HepG2 (cell line): ENCODE results near the gene RPL31. TPM values are rescaled to one million over a fixed set of nuclear protein-coding genes. Genes with fewer than 3 reads are reported as not detected.
A peak's percentile ranks its signal among the peaks of the same experiment; 100 is the strongest.

ENCODE experiments used
- AFF4 ChIP-seq: sonication (generic); formaldehyde crosslinking; IDR thresholded peaks from 2 replicates; pipeline ENCODE4 v1.4.0; 2020; ENCODE audit warnings: missing genetic modification reagents
- CC2D1A ChIP-seq: sonication (generic); formaldehyde crosslinking; IDR thresholded peaks from 2 replicates; pipeline ENCODE4 v1.8.1; 2023; ENCODE audit warnings: mild to moderate bottlenecking, missing genetic modification reagents
- CREB1 ChIP-seq, 2 experiments: fragments of 450-650 bp in 1 of 2; IDR thresholded peaks; 2 replicates each; pipeline ENCODE4 v1.6.1; 2016 to 2017; ENCODE audit warnings: control low read depth in 1 of 2, mild to moderate bottlenecking in 1 of 2, missing compliant biosample characterization in 1 of 2, missing genetic modification characterization in 1 of 2
- FLYWCH1 ChIP-seq: sonication (generic); formaldehyde crosslinking; IDR thresholded peaks from 2 replicates; pipeline ENCODE4 v1.8.1; 2023; ENCODE audit warnings: mild to moderate bottlenecking, missing genetic modification reagents
- GATA4 ChIP-seq: sonication (generic); IDR thresholded peaks from 2 replicates; pipeline ENCODE4 v1.6.1; 2016; ENCODE audit warnings: antibody characterized with exemption, low read depth, borderline replicate concordance
- HNRNPL ChIP-seq: fragments of 200-400 bp; formaldehyde crosslinking; IDR thresholded peaks from 2 replicates; pipeline ENCODE4 v1.6.1; 2017; ENCODE audit warnings: mild to moderate bottlenecking, low read depth, low read length
- KAT8 ChIP-seq: IDR thresholded peaks from 2 replicates; pipeline ENCODE4 v1.6.1; 2016; ENCODE audit warnings: missing genetic modification reagents, missing compliant biosample characterization
- PPARG ChIP-seq: conservative IDR thresholded peaks from 2 replicates; pipeline ENCODE4 v1.6.1; 2016; ENCODE audit warnings: missing biosample characterization, missing genetic modification reagents
- RAD21 ChIP-seq: fragments of 450-650 bp; formaldehyde crosslinking; IDR thresholded peaks from 2 replicates; pipeline ENCODE4 v1.5.0; 2020; ENCODE audit warnings: mild to moderate bottlenecking
- RFXANK ChIP-seq: IDR thresholded peaks from 2 replicates; pipeline ENCODE4 v1.6.1; 2016
- SAP130 ChIP-seq: IDR thresholded peaks from 2 replicates; pipeline ENCODE4 v1.6.1; 2016; ENCODE audit warnings: low read depth
- SNAPC2 ChIP-seq: sonication (generic); formaldehyde crosslinking; IDR thresholded peaks from 2 replicates; pipeline ENCODE4 v1.8.1; 2022; ENCODE audit warnings: mild to moderate bottlenecking, missing genetic modification reagents
- STAT5B ChIP-seq: sonication (generic); formaldehyde crosslinking; IDR thresholded peaks from 2 replicates; pipeline ENCODE4 v1.4.0; 2020; ENCODE audit warnings: missing genetic modification reagents
- SYNCRIP ChIP-seq: fragments of 200-400 bp; formaldehyde crosslinking; IDR thresholded peaks from 2 replicates; pipeline ENCODE4 v1.6.1; 2018; ENCODE audit warnings: mild to moderate bottlenecking, low read depth, low read length; ENCODE audit not compliant: insufficient read depth
- TBL1XR1 ChIP-seq: fragments of 150-350 bp; IDR thresholded peaks from 2 replicates; pipeline ENCODE4 v1.6.1; 2014; ENCODE audit warnings: borderline replicate concordance, low read length; ENCODE audit not compliant: partially characterized antibody
- ZBTB7B ChIP-seq: sonication (generic); formaldehyde crosslinking; IDR thresholded peaks from 2 replicates; pipeline ENCODE4 v1.4.0; 2020; ENCODE audit warnings: missing genetic modification reagents
- ZFP91 ChIP-seq: sonication (generic); formaldehyde crosslinking; IDR thresholded peaks from 2 replicates; pipeline ENCODE4 v1.9.0; 2022; ENCODE audit warnings: missing genetic modification reagents, mild to moderate bottlenecking, borderline replicate concordance
- ZNF12 ChIP-seq: sonication (generic); formaldehyde crosslinking; IDR thresholded peaks from 2 replicates; pipeline ENCODE4 v1.5.0; 2020; ENCODE audit warnings: missing genetic modification reagents
- ZNF121 ChIP-seq: sonication (generic); formaldehyde crosslinking; IDR thresholded peaks from 2 replicates; pipeline ENCODE4 v1.5.0; 2020; ENCODE audit warnings: mild to moderate bottlenecking, missing genetic modification reagents
- ZNF136 ChIP-seq: sonication (generic); formaldehyde crosslinking; IDR thresholded peaks from 2 replicates; pipeline ENCODE4 v1.8.1; 2022; ENCODE audit warnings: low read depth, mild to moderate bottlenecking, moderate library complexity, missing genetic modification reagents
- ZNF446 ChIP-seq: sonication (generic); formaldehyde crosslinking; IDR thresholded peaks from 2 replicates; pipeline ENCODE4 v1.5.0; 2020; ENCODE audit warnings: mild to moderate bottlenecking, missing genetic modification reagents
- ZNF616 ChIP-seq: sonication (generic); formaldehyde crosslinking; IDR thresholded peaks from 2 replicates; pipeline ENCODE4 v1.5.0; 2020; ENCODE audit warnings: low read depth, mild to moderate bottlenecking, missing genetic modification reagents
- ZNF850 ChIP-seq: sonication (generic); formaldehyde crosslinking; conservative IDR thresholded peaks from 2 replicates; pipeline ENCODE4 v1.9.0; 2021; ENCODE audit warnings: mild to moderate bottlenecking, missing genetic modification reagents
- polyA plus RNA-seq, 8 experiments: library from polyadenylated mRNA; depleted of rRNA in 3 of 8; stranded (reverse) in 7 of 8; unstranded in 1 of 8; fragments of >200 nt; fragmentation: Illumina TruSeq in 4 of 8; extraction: Trizol in 4 of 8; gene quantifications; 2 replicates each; pipeline versions ENCODE4 v1.2.1 to v1.2.3, GENCODE V29; 2011 to 2016; ENCODE audit warnings: low read depth in 4 of 8, missing spikeins in 1 of 8, mixed read lengths in 1 of 8; ENCODE audit not compliant: insufficient read depth in 1 of 8
- total RNA-seq, 5 experiments: library from RNA; depleted of rRNA; stranded (reverse); fragments of >200 nt; fragmentation: Illumina TruSeq; extraction: Trizol; gene quantifications; 2 replicates each; pipeline ENCODE4 v1.2.3, GENCODE V29; 2016; ENCODE audit warnings: low read depth in 1 of 5
- TF ChIP-seq, protein P1 (sequence below): sonication (generic); formaldehyde crosslinking; IDR thresholded peaks from 2 replicates; pipeline ENCODE4 v1.8.1; 2023; ENCODE audit warnings: missing genetic modification reagents, mild to moderate bottlenecking, borderline replicate concordance
- TF ChIP-seq, protein P2 (sequence below): sonication (generic); formaldehyde crosslinking; IDR thresholded peaks from 2 replicates; pipeline ENCODE4 v1.4.0; 2020; ENCODE audit warnings: mild to moderate bottlenecking, low read depth, missing genetic modification reagents
- TF ChIP-seq, protein P3 (sequence below): IDR thresholded peaks from 2 replicates; pipeline ENCODE4 v1.6.1; 2012; ENCODE audit warnings: inconsistent platforms

Gene RPL31
- total and polyA plus RNA-seq, 2 of the 13 experiments (the other 11 are each of a cell fraction or from before 2014, with no cell fraction given): 3,331 to 3,582 TPM

- TF ChIP-seq SYNCRIP (no peak), PPARG (CRISPR knock-in tag) (no peak), ZNF121 (CRISPR knock-in tag) (no peak), CREB1 (IDR thresholded peaks at IDR 0.05) (no peak), CREB1 (CRISPR knock-in tag; IDR thresholded peaks at IDR 0.05) (no peak), SNAPC2 (CRISPR knock-in tag) (no peak), SAP130 (CRISPR knock-in tag) (no peak), ZBTB7B (no peak), RAD21 (no peak; the same call in 1 of the 2 replicates), ZNF136 (no peak), CC2D1A (0 out of 2 replicates have a peak, but pooled peaks have one; percentile 27), GATA4 (no peak; the same call in 1 of the 2 replicates), FLYWCH1 (CRISPR knock-in tag) (no peak), RFXANK (CRISPR knock-in tag) (no peak), ZFP91 (CRISPR knock-in tag) (peak; percentile 10; the same call in 1 of the 2 replicates), STAT5B (no peak), HNRNPL (no peak), TBL1XR1 (no peak), ZNF616 (CRISPR knock-in tag) (no peak), KAT8 (CRISPR knock-in tag) (no peak), ZNF446 (no peak), ZNF850 (CRISPR knock-in tag) (no peak), AFF4 (peak; percentile 83), ZNF12 (CRISPR knock-in tag) (peak; percentile 19; the same call in 1 of the 2 replicates)
- TF ChIP-seq, protein P1, sequence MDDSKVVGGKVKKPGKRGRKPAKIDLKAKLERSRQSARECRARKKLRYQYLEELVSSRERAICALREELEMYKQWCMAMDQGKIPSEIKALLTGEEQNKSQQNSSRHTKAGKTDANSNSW (CRISPR knock-in tag): no peak
- TF ChIP-seq, protein P2, sequence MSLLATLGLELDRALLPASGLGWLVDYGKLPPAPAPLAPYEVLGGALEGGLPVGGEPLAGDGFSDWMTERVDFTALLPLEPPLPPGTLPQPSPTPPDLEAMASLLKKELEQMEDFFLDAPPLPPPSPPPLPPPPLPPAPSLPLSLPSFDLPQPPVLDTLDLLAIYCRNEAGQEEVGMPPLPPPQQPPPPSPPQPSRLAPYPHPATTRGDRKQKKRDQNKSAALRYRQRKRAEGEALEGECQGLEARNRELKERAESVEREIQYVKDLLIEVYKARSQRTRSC: no peak
- TF ChIP-seq, protein P3, sequence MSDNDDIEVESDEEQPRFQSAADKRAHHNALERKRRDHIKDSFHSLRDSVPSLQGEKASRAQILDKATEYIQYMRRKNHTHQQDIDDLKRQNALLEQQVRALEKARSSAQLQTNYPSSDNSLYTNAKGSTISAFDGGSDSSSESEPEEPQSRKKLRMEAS: no peak
These were observed 631 bp downstream of the RPL31 start (continued) for GRCh38 chr2:101002562-101003277.
